T-helper 1 cell treated with Interleukin-12 subunit alpha and Interleukin-12 subunit beta and Interleukin-4 antibody, amounts not matched to agents 30 ng/mL and 1 ng/mL, for 36 hours (primary cell): Measurements from ENCODE around the gene PNMT. TPM values are rescaled to one million over a fixed set of nuclear protein-coding genes. Genes with fewer than 3 reads are reported as not detected.
"Not testable (repeated sequence)": the region's sequence is repeated elsewhere in the genome, so short reads cannot be mapped to it uniquely, and the experiment has no call there.

Source experiments
- intact Hi-C: fragments of 100-400 bp; cut with micrococcal nuclease; formaldehyde crosslinking; loops from one replicate; pipeline ENCODE4 v1.15.1; 2024
- total RNA-seq: library from RNA; stranded (reverse); gene quantifications from 2 replicates; pipeline ENCODE4 v1.2.3, GENCODE V29; 2022

Gene PNMT
- total RNA-seq, 1 donor from 2014 or later: not detected

DNA sequence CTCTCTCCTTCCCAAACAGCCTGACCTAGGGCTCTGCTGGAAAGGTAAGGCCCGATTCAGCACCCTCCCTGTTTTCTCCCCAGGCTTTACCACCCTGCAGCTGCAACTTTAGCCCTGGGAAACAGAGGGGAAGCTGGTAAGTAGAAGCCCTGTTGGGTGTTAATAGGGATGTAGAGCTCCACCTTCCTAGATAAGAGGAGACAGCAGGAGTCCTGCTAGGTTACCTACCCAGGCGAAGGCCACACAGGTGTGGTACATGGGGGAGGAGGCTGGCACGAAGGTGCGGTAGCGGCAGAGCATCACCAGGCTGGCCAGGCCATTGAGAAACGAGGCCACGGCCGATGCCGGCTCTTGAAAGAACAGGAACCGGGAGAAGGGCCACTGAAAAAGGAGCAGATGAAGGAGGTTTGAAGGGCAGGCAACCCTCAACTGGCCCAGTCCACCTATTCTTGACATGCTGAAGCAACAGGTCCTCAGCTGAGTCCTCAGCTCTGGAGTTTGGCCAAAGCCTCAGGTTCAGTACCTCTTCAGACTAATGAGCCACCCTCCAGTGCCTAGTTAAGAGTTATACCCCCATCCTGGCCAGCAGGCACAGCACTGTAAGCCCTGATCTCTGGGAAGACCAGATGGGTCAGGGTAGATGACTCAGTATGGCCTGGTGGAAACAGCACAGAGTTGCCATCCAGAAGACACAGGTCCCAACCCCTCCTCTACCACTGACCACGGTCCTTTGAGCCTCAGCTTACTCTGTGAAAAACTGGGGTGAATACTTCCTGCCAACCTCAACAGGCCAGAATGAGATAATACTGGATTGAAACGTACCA lies 16.3 kb downstream of the PNMT start:
- intact Hi-C loops: no loop called here

DNA sequence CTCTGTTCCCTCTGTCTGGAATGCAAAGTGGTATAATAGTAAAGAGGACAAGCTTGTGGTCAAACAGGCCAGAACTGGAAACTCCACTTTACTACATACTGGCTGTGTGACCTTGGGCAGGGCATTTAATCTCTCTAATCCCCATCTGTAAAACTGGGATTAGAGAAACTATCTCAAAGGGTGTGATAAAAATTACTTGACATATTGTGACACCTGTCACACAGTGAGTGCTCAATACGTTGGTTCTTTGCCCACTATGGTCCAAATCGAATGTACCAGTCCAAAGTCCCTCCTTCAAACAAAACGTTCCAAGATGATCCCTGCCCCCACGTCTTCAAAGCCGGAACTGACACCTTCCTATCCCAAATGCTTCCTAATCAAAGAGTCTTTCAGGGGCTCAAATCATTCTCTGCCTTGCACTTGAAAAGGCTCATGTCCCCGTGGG lies 18.9 kb downstream of the PNMT start:
- intact Hi-C loops: loop anchor here (1.0 kb wide), 1 partner anchor 67 kb away; no protein-coding TSS in a partner anchor

DNA sequence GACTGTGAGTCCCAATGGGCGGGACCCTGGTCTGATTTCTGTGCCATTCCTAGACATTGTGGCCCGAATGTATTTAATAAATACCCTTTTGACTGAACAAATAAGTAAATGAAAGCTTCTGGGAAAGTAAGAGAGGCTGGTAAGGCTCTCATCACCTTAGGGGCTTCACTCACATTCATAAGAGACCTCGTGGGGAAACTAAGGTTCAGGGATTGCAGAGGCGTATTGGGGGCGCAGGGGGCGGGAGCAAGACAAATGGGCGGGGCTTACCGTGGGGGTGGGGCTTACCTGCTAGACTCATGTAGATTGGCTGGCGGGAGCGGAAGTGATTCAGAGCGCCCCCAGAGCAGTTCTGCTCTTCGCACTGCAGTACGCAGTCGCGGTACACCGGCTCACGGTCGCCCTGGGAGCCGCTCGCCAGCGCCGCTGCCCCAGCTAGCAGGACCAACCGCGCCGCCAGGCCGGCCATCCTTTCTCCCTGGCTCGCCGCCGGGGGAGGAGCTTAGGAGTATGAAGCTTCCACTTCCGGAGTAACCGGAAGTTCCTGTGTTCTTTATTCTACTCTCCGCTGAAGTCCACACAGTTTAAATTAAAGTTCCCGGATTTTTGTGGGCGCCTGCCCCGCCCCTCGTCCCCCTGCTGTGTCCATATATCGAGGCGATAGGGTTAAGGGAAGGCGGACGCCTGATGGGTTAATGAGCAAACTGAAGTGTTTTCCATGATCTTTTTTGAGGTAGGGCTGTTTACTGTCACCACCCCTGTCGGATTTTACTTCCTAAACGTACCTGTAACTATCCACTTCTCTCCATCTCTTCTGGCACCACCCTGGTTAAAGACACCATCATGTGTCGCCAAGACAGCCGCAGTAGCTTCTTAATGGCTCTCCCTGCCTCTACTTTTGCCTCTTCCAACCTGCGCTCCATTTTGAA lies 19.6 kb downstream of the PNMT start, which contains the start of gene PGAP3:
TSS of gene PGAP3 (minus strand) at position 512 of the 929 bp plus-strand sequence. CDS start at position 469, 43 bp downstream.
- intact Hi-C loops: loop anchor here (1.0 kb wide), 6 partner anchors 9 to 292 kb away; partner anchors contain the start of genes LRRC3C, MIEN1, ORMDL3 and PSMD3

DNA sequence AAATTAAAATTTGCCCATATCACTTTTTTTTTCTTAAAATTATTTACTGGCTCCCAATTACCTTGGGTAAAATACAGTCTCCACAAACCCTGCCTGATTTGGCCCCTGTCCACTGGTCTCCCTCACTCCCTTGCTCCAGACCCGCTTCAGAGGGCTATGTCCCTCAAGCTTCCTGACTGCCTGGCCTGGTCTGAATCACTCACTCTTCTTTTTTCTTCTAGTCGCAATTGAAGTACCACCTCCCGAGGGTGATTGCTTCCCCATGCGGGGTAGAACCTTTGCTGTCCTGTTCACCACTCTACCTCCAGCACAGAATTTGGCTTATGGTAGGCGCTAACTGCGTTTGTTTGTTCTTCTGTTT lies 20.2 kb downstream of the PNMT start:
- intact Hi-C loops: loop anchor here (1.0 kb wide), 5 partner anchors 9 to 292 kb away; partner anchors contain the start of genes LRRC3C, MIEN1, ORMDL3 and PSMD3

DNA sequence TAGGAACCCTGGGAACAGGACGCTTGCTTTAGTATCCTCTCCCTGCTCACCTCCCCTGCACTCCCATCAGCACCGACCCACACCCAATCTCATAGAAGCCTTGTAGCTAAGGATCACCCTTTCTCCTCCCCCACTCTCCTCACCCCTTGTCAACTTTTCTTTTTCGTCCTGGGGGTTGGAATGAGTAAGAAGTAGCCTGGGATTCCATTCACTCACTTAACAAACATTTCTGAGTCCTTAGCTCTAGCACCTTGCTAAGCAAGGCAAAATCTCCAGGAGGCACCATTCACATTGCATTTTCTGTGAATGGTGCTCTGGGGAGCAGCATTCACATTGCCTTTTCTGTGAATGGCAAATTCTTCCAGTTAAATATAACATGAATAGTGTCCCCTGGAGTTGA lies 20.7 kb downstream of the PNMT start:
- intact Hi-C loops: loop anchor here (1.0 kb wide), 5 partner anchors 10 to 291 kb away; partner anchors contain the start of genes LRRC3C, MIEN1, ORMDL3 and PSMD3

DNA sequence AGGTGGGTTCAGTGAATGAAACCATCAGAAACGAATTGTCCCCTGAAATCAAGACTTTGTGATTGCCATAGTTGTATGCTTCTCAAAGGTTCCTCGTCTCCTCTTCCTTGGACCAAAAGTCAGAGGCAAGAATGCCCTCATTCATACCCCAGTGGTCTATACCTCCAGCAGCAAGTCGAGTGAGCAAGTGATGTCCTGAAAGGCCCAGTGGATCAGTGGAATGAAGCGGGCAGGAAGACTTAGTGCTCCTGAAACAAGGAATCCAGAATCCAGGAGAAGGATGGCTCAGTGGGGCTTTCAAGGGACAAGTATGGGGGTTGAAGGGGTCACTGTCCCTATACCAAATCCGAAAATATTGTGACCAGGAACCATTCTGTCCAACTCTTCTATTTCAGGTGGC lies 26.3 kb downstream of the PNMT start:
- intact Hi-C loops: no loop called here

DNA sequence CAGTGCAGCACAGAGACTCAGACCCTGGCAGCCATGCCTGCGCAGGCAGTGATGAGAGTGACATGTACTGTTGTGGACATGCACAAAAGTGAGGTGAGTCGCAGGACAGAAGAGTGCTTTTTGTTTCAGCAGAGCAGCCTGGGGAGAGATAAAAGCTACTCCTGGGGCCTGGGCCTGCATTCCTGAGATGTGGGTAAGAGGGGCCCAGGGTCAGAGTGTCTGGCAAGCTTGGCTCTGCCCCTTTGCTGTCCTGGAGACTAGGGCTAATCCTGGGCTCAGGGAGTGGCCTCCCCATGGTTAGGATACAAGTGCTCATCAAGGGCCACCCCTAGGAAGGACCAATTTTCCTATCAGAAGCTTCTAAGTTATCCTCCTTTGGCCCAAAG lies 26.8 kb downstream of the PNMT start:
- intact Hi-C loops: no loop called here

DNA sequence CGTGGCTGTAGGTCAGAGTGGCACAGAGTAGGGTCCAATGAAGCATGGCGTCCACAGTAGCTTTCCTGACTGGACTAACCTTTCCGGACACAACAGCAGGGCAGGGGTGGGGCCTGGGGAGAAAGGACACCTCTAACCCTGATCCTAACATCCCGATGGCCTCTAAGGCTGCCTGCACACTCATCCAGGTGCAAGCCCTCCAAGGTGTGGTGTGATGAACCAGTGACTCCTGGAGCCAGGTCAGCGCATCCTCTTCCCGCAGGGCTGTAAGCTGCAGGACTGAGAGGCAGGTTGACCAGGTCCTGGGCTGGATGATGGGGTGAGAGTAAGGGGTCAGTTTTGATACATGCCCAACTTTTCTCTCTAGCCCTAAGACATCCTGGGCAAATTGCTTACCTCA lies 28.5 kb downstream of the PNMT start:
- intact Hi-C loops: no loop called here

DNA sequence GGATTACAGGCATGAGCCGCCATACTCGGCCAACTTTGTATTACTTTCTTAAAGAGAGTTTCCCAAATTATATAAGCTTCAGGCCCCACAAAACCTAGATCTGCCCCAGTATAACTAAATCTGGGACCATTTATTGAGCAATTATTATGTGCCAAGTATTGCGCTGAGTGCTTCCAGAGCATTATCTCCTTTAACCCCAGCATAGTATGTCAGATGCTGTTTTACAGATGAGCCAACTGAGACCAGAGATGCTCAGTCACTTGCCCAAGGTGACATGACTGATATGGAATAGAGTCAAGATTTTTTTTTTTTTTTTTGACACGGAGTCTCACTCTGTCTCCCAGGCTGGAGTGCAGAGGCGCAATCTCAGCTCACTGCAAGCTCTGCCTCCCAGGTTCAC lies 29.7 kb downstream of the PNMT start:
- intact Hi-C loops: no loop called here

DNA sequence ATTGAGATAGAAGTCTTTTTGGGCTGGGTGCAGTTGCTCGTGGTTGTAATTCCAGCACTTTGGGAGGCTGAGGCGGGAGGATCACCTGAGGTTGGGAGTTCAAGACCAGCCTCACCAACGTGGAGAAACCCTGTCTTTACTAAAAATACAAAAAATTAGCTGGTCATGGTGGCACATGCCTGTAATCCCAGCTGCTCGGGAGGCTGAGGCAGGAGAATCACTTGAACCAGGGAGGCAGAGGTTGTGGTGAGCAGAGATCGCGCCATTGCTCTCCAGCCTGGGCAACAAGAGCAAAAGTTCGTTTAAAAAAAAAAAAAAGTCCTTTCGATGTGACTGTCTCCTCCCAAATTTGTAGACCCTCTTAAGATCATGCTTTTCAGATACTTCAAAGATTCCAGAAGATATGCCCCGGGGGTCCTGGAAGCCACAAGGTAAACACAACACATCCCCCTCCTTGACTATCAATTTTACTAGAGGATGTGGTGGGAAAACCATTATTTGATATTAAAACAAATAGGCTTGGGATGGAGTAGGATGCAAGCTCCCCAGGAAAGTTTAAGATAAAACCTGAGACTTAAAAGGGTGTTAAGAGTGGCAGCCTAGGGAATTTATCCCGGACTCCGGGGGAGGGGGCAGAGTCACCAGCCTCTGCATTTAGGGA lies 31.0 kb downstream of the PNMT start:
- intact Hi-C loops: not testable (repeated sequence)

DNA sequence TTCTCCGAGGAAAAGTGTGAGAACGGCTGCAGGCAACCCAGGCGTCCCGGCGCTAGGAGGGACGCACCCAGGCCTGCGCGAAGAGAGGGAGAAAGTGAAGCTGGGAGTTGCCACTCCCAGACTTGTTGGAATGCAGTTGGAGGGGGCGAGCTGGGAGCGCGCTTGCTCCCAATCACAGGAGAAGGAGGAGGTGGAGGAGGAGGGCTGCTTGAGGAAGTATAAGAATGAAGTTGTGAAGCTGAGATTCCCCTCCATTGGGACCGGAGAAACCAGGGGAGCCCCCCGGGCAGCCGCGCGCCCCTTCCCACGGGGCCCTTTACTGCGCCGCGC lies 31.5 kb downstream of the PNMT start, which contains the start of gene ERBB2:
TSS of gene ERBB2 (plus strand) at position 247 of the 330 bp plus-strand sequence. CDS start 175 bp downstream, outside the sequence.
- intact Hi-C loops: no loop called here

DNA sequence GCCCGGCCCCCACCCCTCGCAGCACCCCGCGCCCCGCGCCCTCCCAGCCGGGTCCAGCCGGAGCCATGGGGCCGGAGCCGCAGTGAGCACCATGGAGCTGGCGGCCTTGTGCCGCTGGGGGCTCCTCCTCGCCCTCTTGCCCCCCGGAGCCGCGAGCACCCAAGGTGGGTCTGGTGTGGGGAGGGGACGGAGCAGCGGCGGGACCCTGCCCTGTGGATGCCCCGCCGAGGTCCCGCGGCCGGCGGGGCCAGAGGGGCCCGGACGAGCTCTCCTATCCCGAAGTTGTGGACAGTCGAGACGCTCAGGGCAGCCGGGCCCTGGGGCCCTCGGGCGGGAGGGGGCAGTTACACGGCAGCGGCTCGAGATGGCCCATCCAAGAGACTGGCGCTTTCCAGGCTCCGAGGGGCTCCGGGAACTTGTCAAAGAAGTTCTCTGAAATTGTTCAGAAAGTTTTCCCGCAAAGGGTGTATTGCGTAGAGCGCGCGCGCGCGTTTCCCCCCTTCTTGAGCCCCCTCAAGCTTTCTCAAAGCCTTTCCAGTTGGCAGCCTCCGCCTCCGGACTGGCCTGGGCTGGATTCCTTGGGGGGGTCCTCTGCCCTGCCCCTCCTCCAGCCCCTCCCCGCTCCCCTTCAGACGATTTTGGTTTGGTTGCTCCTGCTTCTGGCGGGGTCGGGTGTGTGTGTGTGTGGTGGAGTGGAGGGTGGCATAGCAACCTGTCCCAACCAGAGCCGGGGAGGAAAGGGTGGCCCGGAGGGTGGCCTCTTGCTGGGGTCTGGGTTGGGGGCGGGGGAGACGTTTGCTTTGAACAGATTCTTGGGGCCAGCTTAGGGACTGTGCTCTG lies 32.1 kb downstream of the PNMT start:
- intact Hi-C loops: no loop called here

DNA sequence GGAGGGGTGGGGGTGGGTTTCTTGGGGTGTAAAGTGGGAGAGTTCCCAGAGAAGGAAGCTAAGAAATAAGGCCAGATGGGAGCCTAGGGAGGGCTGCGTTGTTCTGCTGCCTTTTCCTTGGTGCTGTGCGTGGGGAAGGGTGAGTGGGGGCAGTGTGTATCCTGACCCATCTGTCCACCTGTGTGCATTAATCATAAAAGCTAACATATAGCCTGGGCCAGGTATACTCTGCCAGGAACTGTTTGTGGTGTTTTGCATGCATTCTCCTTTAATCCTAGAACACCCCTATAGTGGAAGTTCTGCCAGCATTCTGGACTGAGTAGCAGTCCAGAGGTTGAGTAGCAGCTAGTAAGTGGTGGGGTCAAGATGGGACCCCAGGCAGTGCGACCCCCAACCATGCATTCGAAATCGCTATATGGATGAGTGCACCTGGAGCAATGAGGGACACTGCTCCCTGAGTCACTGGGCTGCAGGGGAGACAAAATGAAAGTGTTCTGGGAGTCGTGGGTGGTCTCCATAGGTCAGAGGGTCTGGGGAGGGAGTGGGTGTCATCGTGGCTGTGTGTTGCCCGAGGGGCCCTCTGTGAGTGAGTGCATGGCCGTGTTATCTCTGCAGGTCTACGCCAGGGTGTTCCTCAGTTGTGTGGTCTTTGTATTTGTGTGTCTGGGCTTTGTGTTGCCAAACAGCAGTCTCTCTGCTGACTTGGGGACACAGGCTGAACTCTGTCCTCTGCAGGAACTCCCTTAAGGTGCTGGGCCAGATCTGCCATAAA lies 32.9 kb downstream of the PNMT start:
- intact Hi-C loops: no loop called here

DNA sequence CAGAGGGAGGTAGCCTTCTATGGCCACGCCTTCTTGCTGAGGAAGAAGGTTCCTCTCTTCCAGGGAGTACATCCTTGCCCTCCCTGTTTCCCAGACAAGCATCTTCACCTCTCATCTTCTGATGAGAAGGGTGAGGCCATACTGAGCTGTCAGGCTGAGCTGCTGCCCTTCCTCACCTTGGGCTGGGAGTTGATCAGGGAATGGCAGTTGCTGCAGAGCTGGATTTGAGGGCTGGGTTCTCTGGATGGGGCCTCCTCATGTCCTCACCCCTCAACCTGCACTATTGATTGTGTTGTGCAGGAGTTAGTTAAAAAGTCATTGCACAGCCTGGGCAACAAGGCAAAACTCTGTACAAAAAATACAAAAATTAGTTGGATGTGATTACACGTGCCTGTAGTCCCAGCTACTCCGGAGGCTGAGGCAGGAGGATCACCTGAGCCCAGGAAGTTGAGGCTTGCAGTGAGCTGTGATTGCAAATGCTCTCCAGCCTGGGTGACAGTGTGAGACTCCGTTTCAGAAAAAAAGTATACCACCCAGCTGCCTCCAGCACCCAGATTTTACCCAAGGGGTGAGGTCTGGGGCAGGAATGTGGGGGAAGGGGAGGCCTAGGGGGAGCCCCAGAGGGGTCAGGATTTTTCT lies 33.6 kb downstream of the PNMT start:
- intact Hi-C loops: no loop called here

DNA sequence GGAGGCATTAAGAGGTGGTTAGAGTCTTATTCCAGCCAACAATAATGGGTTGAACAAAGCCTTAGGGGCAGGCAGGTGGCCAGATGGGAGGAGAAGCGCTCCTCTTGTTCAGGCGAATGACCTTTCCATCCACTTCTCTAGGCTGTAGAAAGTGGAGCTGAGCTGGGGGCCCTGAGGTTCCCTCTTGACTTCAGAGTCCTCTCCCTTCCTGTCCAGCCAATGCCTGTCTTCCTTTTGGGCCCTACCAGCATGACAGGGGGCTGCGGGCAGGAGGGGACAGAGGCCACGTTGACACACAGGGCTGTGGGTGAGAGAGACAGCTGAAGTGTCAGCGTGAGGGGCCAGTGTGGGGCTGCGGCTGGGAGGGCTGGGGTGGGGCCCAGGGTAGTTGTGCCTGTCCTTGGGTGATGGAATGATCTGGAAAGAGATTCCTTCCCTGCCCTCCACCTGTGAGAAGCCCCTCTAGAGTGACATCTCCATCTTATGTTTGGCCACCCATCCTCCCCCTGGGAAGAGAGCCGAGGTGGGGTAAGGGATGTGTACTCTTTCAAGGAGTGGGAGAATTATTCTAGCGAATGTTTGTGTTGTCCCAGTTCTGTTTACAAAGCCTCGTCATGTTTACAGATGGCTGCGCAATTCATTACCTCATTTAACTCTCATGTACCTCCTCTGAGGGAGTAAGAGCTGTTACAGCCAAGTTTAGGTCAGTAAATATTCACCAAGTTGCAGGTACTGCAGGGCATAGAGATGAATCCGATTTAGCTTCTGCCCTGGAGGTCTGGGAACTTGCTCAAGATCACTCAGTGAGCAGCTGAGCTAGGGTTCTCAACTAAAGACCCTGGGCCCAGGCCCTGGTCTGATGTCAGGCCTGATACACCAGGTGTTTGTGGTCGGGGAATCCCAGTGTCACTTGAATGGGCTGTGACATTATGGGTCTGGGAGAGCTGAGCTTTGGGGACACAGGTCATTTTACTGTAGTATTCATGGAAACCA lies 34.9 kb downstream of the PNMT start:
- intact Hi-C loops: no loop called here

DNA sequence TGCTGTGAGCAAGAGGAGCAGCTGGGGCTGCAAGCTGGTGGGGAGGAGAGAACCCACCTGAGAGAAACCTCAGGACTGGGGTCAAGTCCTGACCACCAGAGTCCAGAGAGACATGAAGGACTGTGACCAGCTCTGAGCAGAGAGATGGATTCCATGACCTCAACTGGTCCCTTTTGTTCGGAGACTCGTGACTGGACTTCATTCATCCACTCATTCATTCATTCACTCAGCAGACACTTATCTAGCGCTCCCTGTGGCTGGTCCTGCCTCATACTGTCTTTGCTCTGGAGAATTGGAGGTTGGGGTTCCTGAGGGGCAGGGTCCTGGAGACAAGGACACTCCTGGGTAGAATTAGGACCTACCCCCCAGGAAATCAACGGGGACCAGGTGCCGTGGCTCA lies 35.7 kb downstream of the PNMT start:
- intact Hi-C loops: no loop called here

DNA sequence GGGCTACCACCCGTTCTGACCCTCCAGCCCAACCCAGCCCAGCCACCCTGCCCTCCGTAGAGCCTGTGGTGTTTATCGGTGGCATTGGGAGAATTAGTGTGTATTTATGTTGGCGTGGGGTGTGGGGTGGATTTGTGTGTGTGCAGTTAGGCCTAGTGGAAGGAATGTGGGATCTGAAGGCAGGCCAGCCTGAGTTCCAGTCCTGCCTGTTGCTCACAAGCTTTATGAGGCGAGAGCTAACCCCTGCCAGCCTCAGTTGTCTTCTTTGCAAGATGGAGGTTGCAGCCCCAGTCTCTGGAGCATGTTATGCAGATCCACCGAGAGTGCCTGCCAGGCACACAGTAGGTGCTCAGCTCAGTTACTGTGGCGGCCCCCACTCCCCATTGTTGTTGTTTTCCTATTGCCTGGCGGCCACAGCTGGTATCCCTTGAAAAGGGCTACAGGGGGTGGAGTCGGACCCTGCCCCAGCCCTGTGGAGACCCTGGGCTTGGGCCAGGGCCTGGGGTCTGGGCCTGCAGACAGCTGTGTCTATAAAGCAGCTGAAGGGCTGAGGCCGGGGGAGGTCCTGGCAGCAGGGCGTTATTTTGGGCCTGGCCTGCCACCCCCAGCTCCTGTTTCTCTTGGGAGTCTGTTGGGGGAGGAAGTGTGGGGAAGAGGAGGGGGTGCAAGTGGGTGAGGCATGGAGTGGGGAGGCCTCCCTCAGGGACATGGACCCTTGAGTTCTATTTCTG lies 36.7 kb downstream of the PNMT start:
- intact Hi-C loops: no loop called here
